ENCODE measurements around the gene KCTD21.

Gene KCTD21

GRCh38 chr11:78138291-78138690, 50.1 kb downstream of the KCTD21 start:
- no peak for TF ChIP-seq CTCF (IDR thresholded peaks at IDR 0.05; ENCODE audit: low read depth, low read length)
- in situ Hi-C loops (cut with HindIII; ENCODE audit: low sequenced_read_pairs) = no loop called here
- H3K4me3 ChIP-seq (ENCODE audit: low read depth, low read length) = peak overlapping the region; percentile 99
- no peak for DNase-seq (ENCODE audit: low read depth, low spot score)

- no peak overlapping the region for H3K4me3 ChIP-seq (ENCODE audit: low read depth, low read length)
- TF ChIP-seq CTCF (IDR thresholded peaks at IDR 0.05; ENCODE audit: low read depth, low read length) = no peak
- DNase-seq (ENCODE audit: low read depth, low spot score) = no peak
- in situ Hi-C loops (cut with HindIII; ENCODE audit: low sequenced_read_pairs) = no loop called here
Measured at GRCh38 chr11:78132475-78132874, 56.0 kb downstream of the KCTD21 start.

- peak; percentile 20 for DNase-seq (ENCODE audit: low read depth, low spot score)
- H3K4me3 ChIP-seq (ENCODE audit: low read depth, low read length) = no peak overlapping the region
- no peak for TF ChIP-seq CTCF (IDR thresholded peaks at IDR 0.05; ENCODE audit: low read depth, low read length)
- in situ Hi-C loops (cut with HindIII; ENCODE audit: low sequenced_read_pairs) = no loop called here
Measured at GRCh38 chr11:78131956-78132355, 56.5 kb downstream of the KCTD21 start.

- in situ Hi-C loops (cut with HindIII; ENCODE audit: low sequenced_read_pairs) = no loop called here
Measured at GRCh38 chr11:78127403-78127802, 61.0 kb downstream of the KCTD21 start.

More at GRCh38 chr11:78127403-78127802, 61.0 kb downstream of the KCTD21 start:
- DNase-seq (ENCODE audit: low read depth, low spot score) = no peak
- no peak overlapping the region for H3K4me3 ChIP-seq (ENCODE audit: low read depth, low read length)
- TF ChIP-seq CTCF (IDR thresholded peaks at IDR 0.05; ENCODE audit: low read depth, low read length) = no peak
